NCI-H1930 (cell line): ENCODE data around the gene CCNT2.
"Not testable (repeated sequence)": the region's sequence is repeated elsewhere in the genome, so short reads cannot be mapped to it uniquely, and the experiment has no call there.

Source experiments
- DNase-seq, 2 experiments: peaks; one replicate each; lab custom pipeline; 2025; lab: John Stamatoyannopoulos, UW

CCNT2 gene

DNA sequence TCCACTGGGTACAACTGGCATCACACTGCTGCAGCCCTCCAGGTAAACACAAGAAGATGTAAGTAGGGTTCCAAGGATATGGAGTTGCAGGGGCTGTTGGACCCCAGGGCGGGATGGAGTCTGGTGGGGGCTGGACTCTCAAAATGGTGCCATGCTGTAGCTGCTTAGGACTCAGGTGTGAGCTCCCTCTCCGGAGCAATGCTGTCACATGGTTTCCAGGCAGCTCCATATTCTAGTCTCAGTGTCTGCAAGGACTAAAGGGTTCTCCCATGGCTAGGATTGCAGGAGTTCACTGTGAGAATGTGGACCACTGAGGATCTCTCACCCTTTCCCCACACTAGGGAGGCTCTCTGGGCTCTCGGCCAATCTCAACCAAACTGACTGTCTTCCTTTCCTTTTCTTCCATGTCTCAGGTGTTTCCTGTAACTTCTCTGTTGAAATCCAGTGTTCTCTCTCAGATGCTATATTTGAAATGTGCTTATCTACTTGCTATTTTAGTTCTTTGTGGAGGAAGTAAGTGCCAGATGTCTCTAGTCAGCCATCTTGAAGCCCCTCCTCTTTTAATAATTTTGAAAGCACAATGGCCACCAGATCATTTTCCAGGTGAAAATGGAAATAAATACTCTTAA, 57.6 kb downstream of the CCNT2 start:
- DNase-seq, result no peak

DNA sequence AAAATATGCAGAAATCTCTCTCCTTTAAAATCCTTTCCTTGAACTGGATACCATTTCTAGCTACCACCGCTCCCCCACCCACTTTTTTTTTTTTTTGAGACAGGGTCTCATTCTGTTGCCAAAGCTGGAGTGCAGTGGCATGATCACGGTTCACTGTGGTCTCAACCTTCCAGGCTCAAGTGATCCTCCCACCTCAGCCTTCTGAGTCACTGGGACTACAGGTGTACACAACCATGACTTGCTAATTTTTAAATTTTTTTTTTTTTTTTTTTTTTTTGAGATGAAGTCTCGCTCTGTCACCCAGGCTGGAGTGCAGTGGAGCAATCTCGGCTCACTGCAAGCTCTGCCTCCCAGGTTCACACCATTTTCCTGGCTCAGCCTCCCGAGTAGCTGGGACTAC, 58.5 kb downstream of the CCNT2 start:
- DNase-seq, result not testable (repeated sequence)

DNA sequence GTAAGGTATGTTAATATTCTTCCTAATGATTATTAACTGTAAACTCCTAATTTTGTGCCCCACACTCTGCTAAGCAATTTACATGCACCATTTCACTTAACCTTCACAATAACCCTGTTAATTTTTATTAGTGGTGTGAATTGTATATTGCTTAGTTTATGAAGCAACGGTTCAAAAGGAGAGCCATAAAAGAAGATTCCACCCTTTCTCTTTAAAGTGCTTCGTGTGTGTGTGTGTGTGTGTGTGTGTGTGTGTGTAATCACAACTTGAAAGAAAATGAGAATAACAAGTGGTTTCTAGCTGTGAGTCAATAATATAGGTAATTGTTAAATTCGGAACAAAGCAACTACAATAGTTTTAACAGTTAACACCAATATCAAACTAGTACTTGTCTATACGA, 60.6 kb downstream of the CCNT2 start:
- no peak for DNase-seq

DNA sequence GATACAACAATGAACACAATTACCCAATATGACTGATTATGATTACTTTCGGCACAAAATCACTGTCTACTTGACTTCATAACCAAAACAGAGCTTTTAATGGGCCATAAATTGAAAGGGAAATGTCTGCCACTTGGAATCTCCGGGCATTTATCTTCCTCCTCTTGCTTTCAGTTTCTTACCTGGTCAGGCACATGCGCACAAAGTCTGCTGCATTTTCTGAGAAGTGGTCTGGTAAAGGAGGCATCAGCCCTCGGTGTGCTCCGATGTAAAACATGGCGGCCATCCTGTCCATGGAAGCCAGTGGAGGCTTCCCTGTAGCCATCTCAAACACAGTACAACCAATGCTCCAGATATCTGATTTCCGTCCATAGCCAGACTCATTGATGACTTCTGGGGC, 62.0 kb downstream of the CCNT2 start:
- DNase-seq, result no peak

DNA sequence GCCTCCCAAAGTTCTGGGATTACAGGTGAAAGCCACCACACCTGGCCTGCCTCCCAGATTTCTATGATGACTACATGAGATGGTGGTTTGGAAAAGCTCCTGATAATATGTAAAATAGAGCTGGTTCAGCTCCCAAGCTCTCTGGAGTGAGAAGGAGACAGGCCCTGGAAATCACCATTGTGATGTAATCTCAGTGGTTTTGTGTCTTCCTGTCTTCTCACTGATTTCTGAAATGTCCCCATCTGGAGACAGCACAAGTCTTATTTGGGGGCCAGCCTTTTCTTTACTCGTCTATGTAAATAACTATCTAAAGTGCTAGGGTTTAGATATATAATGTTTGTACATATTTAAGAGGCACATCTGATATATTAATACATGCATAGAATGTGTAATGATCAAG, 64.0 kb downstream of the CCNT2 start:
- no peak for DNase-seq

DNA sequence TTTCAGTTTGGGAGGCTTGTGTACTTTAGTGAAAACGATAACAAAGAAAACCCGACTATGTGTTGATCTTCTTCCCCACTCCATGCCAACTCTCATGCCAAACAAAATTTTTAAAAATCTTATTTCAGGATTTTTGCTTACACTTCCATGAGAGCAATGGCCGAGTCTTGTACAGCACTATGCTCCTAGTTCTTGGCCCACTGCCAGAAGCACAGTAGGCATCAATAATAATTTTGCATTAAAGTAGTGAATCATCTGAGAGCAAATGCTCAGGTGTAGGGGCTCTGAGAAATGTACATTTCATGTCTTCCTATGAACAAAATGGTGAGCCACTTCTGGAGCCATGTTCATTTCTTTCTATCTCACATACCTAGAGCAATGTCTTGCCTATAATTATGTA, 66.4 kb downstream of the CCNT2 start:
- DNase-seq, result no peak

DNA sequence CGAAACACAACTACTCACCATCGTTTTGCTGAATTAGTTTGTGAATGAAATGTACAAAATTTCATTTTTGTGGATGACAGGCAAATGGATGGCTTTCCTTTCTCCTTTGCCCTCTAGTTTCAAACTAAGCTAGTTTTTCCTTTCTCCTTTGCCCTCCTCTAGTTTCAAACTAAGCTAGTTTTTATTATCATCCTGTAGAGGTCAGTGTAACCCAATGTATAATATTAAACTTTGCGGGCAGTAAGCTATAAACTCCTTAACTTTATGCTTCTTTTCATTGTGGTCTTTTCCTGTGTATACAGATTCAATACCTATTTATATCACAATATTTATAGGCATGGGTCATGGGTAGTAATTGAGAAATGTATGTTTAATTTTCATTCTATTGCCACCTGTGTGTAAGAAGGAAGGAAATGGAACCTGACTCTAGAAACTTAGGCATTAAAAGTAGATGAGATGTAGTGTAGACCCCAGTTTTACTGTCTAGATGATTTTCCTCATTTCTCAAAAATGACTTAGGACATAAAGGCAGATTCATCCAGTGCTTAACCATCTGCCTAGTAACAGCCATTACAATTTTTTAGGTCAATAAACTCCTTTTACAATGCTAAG, 70.5 kb downstream of the CCNT2 start:
- peak in 1 of 2 experiments; percentile 3 for DNase-seq

DNA sequence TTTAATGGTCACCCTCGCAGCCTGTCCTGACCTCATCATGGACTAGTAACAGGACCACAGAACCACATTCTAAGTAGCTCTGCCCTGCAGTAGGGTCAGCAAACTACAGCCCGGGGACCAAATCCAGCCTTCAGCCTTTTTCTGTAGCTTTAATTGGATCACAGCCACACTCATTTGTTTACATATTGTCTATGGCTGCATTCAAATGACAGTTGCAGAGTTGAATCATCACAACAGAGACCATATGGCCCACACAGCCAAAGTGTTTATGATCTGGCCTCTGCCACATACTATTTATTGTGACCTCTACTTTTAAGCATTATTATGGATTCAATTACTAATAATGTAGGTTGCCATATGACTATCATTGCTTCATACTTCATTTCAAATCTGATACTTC, 80.9 kb downstream of the CCNT2 start:
- no peak for DNase-seq

DNA sequence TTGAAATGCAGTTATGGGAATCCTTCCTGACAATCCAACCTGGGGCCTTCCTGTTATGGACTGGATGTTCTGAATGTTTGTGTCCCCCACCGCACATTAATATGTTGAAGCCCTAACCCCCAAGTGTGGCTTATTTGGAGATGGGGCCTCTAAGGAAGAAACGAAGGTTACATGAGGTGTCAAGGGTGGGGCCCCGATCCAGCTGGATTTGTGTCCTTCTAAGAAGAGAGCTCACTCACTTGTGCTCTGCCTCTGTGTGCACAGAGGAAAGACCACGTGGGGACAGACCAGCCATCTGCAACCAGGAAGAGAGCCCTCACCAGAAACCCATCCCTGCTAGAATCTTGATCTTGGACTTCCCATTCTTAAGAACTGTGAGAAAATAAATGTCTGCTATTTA, 84.2 kb downstream of the CCNT2 start:
- DNase-seq, result no peak

DNA sequence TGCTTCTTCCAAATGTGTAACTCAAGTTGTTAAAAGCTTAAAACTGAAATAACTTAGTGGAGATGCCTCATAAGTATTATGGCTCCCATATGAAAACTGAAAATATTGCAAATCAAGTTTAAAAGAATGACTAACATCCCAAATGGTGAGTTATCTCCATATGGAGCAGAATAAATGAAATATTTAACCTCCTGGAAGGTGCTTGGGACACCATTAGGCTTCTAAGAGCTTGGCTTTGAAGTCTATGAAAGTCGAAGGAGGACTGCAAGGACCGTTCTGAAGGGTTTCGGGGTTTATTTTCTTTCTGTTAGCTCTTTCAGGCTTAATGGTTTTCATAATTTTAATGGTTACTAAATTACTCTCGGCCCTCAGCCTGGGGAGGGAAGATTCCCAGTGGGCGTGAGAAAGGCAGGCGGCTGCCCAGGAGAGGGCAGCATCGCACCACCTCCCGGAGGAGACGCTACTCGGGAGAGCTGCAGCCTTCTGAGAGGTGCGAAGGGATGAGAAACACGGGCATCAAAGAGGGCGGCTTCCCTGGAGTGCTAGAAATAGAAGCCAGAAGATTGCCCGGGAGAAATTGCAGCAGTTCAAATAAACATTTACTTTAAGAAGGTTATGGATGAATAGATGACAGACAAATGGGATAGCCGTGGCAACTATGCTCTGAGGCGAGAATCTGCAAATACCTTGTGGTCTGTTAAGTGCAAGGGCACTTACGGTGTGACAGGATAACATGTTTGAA, 85.6 kb downstream of the CCNT2 start:
- peak; percentile 45 to 56 for DNase-seq

DNA sequence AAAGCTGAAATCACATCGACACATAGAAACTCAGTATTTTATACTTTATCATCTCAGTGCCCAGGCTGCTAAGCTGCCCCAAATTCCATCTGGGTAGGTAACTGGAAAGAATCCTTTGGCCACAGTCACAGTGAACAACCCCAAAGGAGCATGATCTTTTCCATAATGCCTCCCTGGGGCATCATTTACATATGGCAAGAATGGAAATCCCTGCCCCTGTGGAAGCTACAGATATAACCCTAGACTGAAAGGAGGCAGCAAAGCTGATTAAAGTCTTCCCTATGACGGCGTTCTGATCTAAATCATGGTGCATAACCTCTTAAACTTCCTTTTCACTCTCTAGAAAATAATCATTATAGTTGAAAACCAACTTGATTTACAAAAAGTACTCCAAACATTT, 87.1 kb downstream of the CCNT2 start:
- DNase-seq, result no peak
